Nephron progenitor cell (in vitro differentiated cells): ENCODE results near the gene WNK1.

Experiments
- DNase-seq: peaks from one replicate; pipeline ENCODE4 v3.0.0; 2021
- H3K27ac Mint-ChIP-seq: 2 replicates; pipeline ENCODE4 v1.8.0; 2021; ENCODE audit warnings: mild to moderate bottlenecking, moderate library complexity, mixed read lengths
- H3K27me3 Mint-ChIP-seq: 2 replicates; pipeline ENCODE4 v1.8.0; 2021; ENCODE audit warnings: mild to moderate bottlenecking, low read depth, mixed read lengths; ENCODE audit not compliant: poor library complexity
- H3K36me3 Mint-ChIP-seq: 2 replicates; pipeline ENCODE4 v1.8.0; 2021; ENCODE audit warnings: low read depth, mixed read lengths
- H3K4me1 Mint-ChIP-seq: 2 replicates; pipeline ENCODE4 v1.8.0; 2021; ENCODE audit warnings: mixed read lengths
- H3K4me3 Mint-ChIP-seq: 2 replicates; pipeline ENCODE4 v1.8.0; 2021; ENCODE audit warnings: mild to moderate bottlenecking, moderate library complexity, mixed read lengths
- H3K9me3 Mint-ChIP-seq: 2 replicates; pipeline ENCODE4 v1.8.0; 2021; ENCODE audit warnings: mild to moderate bottlenecking, moderate library complexity, mixed read lengths
- TF ChIP-seq, protein P1 (sequence below): fragments of 200-600 bp; sonication (generic); IDR thresholded peaks from 2 replicates; pipeline ENCODE4 v1.5.0; 2021; ENCODE audit warnings: antibody characterized with exemption

Gene WNK1

DNA sequence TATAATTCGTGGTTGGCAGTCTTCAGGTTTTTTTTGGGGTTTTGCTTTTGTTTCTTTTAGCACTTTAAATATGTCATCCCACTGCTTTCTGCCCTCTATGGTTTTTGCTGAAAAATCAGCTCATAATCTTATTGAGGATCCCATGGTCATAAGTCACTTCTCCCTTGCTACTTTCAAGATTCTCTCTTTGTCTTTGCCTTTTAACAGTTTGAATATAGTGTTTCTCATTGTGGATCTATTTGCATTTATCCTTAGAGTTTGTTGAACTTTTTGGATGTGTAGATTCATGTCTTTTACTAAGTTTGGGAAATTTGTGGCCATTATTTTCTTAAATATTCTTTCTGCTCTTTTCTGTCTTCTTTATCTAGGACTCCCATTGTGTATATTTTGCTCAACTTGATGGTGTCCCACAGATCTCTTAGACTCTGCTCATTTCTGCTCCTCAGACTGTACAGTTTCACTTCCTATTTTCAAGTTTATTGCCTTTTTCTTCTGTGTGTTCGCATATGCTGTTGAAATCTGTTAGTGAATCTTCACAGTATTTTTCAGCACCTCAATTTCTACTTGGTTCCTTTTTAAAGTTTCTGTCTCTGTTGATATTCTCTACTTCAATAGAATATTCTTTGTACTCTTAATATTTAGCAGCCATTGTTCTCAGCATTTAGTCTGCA is 70.8 kb downstream of the WNK1 start:
- no peaks in the 10 kb centered on the region for H3K4me1 Mint-ChIP-seq
- H3K4me3 Mint-ChIP-seq, result no peak overlapping the region
- peaks cover 40% of the 10 kb centered on the region for H3K9me3 Mint-ChIP-seq
- no peak for DNase-seq
- no peak overlapping the region for H3K27ac Mint-ChIP-seq
- TF ChIP-seq, protein P1, sequence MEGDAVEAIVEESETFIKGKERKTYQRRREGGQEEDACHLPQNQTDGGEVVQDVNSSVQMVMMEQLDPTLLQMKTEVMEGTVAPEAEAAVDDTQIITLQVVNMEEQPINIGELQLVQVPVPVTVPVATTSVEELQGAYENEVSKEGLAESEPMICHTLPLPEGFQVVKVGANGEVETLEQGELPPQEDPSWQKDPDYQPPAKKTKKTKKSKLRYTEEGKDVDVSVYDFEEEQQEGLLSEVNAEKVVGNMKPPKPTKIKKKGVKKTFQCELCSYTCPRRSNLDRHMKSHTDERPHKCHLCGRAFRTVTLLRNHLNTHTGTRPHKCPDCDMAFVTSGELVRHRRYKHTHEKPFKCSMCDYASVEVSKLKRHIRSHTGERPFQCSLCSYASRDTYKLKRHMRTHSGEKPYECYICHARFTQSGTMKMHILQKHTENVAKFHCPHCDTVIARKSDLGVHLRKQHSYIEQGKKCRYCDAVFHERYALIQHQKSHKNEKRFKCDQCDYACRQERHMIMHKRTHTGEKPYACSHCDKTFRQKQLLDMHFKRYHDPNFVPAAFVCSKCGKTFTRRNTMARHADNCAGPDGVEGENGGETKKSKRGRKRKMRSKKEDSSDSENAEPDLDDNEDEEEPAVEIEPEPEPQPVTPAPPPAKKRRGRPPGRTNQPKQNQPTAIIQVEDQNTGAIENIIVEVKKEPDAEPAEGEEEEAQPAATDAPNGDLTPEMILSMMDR, result no peak
- no peaks in the 10 kb centered on the region for H3K27me3 Mint-ChIP-seq
- H3K36me3 Mint-ChIP-seq, result peaks cover 66% of the 10 kb centered on the region

DNA sequence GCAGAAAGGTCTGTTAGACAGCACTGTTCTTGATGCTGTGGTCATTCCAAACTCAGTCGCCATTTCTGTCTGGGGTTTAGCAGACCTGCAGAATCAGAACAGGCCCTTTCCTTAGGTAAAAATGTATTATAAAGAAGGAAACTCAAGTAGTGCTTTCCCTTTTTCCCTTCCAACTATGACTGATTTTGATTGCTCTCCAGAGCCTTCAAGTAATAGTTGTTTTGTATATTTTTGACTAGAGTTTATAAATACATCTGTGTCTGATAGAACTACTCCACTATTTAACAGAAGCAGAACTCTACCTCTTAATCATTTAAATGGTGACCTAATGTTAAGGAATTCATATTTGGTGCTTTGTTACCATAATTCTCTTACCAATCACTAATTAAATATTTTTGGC is 74.0 kb downstream of the WNK1 start:
- Mint-ChIP-seq H3K27ac (no peak overlapping the region), H3K9me3 (peaks cover 20% of the 10 kb centered on the region), H3K4me1 (no peaks in the 10 kb centered on the region), H3K36me3 (peaks cover 62% of the 10 kb centered on the region), H3K27me3 (no peaks in the 10 kb centered on the region), H3K4me3 (no peak overlapping the region)
- no peak for DNase-seq
- TF ChIP-seq, protein P1, result no peak

DNA sequence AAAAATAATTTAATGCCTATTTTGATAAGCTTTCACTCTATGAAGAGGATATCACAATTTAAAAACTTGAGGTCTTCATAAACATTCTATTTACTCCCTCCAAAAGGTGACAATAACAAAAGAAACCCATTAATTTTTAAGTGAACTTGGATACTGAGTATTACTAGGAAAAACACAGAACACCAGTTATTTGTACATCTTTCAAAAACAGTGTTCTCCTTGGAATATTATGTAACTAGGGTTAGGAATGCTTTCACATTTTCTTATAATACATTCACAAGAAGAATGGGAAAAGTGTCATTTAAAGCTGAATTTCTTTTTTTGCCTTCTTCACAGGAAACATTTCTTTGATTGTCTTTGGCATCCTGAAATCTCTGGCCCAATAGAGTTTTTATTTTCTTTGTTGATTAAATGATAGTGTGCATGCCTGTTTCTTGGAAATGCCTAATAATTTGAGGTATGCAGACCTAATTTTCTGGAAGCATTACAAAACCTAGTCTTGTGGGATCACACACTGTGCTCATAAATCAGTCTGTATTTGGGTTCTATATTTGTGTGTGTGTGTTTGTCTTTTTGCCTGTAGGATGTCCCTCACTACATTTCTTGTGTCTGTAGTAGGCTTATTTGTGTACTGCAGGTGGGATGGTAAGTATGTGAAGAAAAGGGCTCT is 76.5 kb downstream of the WNK1 start:
- DNase-seq, result no peak
- H3K36me3 Mint-ChIP-seq, result peaks cover 55% of the 10 kb centered on the region
- no peaks in the 10 kb centered on the region for H3K9me3 Mint-ChIP-seq
- H3K4me1 Mint-ChIP-seq, result no peaks in the 10 kb centered on the region
- H3K27me3 Mint-ChIP-seq, result no peaks in the 10 kb centered on the region
- H3K27ac Mint-ChIP-seq, result no peak overlapping the region
- H3K4me3 Mint-ChIP-seq, result no peak overlapping the region
- TF ChIP-seq, protein P1, result no peak

DNA sequence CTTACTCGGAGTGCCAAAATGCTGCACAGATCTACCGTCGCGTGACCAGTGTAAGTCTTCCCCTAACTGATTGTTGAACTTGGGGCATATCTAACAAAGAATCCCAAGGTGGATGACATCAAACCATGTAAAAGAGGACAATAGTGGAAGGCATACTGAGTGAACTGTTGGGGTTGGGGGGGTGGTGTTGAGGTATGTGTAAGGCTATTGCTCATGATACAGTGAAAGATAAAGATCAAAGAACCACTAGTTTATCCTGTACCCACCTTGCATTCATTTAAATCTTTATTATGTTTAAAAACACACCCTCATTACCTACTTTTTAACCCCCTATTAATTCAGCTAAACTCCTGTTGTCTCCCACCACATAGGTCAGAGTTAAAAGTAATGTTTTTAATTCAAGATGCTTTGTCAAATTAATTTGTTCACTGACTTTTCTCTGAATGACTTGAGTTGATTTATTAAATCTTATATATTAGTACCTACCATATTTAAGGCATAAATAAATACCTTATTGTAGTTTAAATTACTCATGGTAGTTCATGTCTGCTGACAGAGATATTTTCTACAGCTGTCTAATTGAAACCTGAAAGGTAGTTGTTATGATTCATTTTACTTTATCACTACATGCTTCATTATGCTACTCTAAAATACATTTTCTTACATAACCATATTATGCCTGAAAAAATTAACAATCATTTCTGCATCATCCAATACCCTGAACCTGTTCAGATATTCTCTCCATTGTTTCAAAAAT is 77.9 kb downstream of the WNK1 start:
- H3K4me1 Mint-ChIP-seq, result no peaks in the 10 kb centered on the region
- TF ChIP-seq, protein P1, result no peak
- no peaks in the 10 kb centered on the region for H3K27me3 Mint-ChIP-seq
- H3K4me3 Mint-ChIP-seq, result no peak overlapping the region
- peaks cover 61% of the 10 kb centered on the region for H3K36me3 Mint-ChIP-seq
- no peak for DNase-seq
- H3K27ac Mint-ChIP-seq, result no peak overlapping the region
- H3K9me3 Mint-ChIP-seq, result no peaks in the 10 kb centered on the region

DNA sequence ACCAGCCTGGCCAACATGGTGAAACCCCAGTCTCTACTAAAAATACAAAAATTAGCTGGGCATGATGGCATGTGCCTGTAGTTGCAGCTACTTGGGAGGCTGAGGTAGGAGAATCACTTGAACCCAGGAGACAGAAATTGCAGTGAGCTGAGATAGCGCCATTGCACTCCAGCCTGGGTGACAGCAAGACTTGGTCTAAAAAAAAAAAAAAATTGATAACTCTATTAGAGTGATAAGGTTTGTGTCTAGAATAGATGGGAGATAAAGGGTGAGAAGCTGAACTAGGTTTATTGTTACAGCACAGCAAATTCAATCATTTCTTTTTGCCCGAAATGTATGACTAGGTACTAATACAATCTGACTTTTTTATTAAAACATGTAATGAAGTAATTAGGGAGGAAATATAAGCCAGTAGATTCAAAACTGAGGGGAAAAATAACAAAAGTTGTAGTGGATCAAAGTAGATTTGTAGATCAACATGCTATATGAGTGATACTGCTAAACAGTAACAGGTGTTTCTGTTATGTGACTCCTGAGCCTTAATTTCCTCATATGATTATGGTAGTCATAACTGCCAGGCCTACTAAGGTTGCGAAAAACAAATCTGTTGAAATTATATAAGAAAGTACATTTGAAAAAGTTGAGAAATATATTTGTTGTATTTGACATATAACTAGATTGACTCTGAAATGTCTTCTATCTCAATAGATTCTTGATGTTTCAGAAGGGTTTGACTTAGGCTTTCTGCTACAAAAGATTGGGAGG is 83.6 kb downstream of the WNK1 start:
- TF ChIP-seq, protein P1, result no peak
- no peak for DNase-seq
- Mint-ChIP-seq H3K9me3 (no peaks in the 10 kb centered on the region), H3K4me3 (no peak overlapping the region), H3K27ac (no peak overlapping the region), H3K27me3 (no peaks in the 10 kb centered on the region), H3K36me3 (peaks cover 43% of the 10 kb centered on the region), H3K4me1 (no peaks in the 10 kb centered on the region)
